GM12874 (cell line): ENCODE results near the gene PRR29.

Source experiments
- CTCF ChIP-seq: IDR thresholded peaks from 2 replicates; pipeline ENCODE4 v1.5.1; 2011; ENCODE audit warnings: low read depth, mild to moderate bottlenecking, control low read depth, low read length, moderate library complexity; ENCODE audit not compliant: insufficient read depth

The PRR29 gene

GRCh38 chr17:63975541-63976092 is 22.5 kb upstream of the PRR29 start:
- TF ChIP-seq CTCF: no peak

GRCh38 chr17:63976702-63977101 is 21.4 kb upstream of the PRR29 start:
- TF ChIP-seq CTCF: no peak

DNA sequence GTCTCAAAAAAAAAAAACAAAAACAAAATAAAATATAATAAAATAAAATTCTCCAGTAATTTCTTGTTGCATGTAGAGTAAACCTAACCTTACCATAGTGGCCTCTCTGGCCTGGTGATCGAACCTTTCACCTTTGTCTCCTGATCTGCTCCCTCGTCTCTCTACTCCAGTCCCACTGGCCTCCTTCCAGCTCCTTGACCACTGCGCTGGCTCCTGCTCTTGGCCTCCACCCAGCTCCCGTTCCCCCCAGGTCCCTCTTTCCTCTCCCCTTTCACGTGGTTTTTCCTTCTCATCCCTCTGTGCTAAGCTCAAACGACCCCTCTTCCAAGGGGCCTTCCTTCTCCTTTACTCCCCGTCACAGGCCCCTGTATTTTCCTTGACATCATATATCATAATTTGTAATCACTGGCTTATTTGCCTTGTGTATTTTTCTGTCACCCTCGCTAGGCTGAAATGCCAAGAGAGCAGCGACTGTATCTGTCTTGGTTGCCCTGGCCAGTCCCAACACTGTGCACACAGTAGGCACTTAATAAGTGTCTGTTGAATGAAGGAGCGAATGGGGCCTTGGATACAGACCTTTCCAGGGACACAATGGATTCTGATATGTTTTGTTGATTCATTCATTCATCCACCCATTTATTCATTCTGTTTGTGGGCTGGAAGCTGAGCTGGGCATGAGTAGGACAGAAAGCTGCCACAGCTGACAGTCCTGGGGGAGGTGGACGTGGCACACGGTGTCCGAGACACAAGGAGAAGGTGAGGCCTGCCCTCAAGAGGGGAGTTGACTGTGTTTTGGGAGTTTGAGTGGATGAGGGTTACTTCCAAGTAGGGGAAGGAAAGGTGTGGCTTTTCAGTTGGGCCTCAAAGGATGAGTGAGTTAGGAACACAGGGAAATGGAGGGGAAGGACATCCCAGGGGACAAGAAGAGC is 19.6 kb upstream of the PRR29 start:
- no peak for TF ChIP-seq CTCF

- no peak for TF ChIP-seq CTCF
These were observed 14.8 kb upstream of the PRR29 start for GRCh38 chr17:63983320-63983719.

DNA sequence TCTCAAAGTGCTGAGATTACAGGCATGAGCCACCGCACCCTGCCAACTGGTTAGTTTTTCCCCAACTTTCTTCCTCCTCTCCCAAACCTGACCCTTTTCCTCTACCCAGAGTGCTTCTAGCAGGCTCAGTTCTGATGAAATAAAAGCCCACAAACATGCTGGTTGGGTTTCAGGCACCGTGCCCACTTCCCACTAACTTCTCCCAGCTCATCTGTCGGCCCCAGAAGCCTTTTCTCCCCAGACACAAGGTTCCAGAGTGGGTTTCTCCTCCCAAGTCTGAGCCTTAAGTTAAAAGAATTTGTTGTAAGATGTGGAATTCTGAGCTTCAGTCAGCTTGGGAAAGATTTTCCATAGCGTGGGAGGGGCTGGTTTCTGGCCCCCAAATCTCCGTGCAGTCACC is 13.9 kb upstream of the PRR29 start:
- no peak for TF ChIP-seq CTCF

DNA sequence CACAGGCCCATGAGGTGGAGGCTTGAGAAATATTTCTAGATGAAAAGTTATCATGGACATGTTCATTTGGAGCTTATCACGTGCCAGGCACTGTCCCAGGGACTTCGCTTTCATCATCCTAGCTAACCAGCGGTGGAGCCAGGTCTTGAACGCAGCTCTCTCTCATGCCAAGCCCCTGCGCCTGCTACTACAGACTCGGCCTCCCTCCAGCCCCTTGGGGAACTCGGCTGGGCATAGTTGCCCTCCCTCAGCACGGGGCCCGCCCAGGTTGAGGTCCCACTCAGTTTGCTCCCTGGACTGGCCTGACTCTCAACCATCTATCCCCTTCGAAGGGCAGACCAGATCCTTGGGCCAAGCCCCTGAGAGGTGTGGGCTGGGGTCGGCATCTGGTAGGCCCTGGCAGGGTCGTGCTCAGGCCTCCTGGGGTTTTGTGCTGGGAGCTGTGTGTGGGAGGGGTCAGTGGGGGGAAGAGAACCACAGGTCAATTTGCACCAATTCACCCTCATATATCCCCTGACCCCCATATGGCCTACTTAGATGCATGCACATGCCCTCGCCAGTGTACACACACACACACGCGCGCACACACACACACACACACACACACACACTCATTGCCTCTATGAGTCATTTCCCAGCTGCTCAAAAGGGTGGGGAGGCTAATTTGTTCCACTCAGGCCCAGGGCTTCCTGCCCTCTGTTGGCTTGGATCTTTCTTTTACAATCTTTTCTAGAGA is 13.3 kb upstream of the PRR29 start:
- no peak for TF ChIP-seq CTCF
